H4 (cell line): ENCODE measurements around the gene COPZ1. TPM values are rescaled to one million over a fixed set of nuclear protein-coding genes. Genes with fewer than 3 reads are reported as not detected.
"Not testable (repeated sequence)": the region's sequence is repeated elsewhere in the genome, so short reads cannot be mapped to it uniquely, and the experiment has no call there.

Experiments used
- DNase-seq: peaks from one replicate; pipeline ENCODE4 v3.0.0-alpha.2; 2015; ENCODE audit warnings: low spot score
- total RNA-seq: library from RNA; depleted of rRNA; stranded (reverse); fragments of >200 nt; shearing (Covaris generic); gene quantifications from 2 replicates; pipeline ENCODE4 v1.2.3, GENCODE V29; 2014

Gene COPZ1
- total RNA-seq, 1 experiment from 2014 or later: 155 TPM

DNA sequence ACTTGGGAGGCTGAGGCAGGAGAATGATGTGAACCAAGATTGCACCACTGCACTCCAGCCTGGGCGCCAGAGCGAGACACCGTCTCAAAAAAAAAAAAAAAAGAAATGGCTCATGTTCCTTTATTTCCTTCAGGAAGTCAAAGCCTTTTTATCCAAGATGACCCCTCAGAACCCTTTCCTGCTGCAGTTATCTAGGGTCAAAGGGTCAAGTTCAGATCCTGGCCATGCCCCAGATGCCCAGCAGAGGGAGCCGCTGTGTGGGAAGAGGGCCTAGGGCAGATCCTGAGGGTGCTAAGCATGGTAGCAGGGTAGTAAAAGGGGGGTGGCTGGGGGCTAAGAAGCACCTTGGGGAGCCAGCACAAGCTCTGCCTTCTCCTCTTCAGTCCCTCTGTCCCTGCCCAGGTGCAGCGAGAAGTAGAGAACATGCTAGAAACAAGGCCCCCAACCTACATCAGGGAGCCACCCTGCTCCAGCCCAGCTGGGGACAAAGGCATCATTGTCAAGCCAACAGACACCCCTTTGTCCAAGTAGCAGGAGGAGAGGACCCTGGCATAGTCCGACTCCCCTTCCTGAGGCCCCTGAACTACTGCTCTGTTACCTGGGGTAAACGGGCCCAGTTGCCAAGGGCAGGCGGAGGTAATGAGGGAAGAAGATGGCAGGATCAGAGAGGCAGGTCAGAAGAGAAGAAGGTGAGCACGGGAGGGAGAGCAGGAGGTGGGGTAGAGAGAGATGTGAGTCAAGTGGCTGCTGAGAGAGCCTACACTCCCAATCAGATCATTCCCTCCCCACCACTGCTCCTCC, 30.6 kb upstream of the COPZ1 start:
- DNase-seq: peak; percentile 38

- no peak for DNase-seq
These were observed 29.9 kb upstream of the COPZ1 start for GRCh38 chr12:54294953-54295566.

DNA sequence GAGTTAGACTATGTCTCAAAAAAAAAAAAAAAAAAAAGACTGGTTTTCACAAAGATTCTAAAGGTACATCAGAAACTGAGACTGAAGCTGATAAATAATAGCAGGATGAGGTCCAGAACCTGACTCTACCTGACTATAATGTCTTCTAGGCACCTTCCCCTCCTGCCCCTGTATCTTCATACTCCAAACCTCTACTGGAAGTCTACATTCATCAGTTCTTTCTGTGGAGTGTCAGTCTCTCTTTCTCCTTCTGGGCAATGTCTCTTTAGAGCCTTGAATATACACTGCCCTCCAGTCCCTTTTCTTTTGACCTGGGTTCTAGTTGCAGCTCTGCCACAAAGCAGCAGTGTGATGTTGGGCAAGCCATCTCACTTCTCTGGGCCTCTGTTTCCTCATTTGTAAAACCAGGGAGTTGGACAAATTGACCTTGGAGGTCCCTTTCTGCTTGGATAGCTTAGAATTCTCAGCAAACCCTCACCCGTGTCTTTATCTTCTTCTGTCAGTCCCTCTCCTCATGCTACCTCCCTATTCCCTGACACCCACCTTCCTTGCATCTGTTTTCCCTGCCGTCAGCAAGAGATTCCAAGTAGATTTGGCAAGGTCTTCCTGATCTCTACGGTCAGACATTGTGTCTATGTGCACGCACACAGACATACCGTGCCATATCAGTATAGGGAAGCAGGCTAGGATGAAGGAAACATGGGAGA, 28.4 kb upstream of the COPZ1 start:
- no peak for DNase-seq

DNA sequence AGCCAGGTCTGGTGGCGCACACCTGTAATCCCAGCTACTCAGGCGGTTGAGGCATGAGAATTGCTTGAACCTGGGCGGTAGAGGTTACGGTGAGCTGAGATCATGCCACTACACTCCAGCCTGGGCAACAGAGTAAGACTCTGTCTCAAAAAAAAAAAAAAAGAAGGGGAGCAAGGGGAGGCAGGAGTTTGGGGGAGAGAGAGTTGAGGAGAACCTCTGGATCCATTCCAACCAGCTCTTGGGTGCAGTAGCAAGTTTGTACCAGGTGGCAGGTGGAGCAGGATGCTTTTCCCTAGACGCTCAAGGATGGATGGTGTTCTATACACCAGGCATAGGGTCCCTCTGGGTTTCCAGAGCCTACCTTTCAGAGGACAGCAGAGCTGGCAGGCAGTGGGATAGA, 26.0 kb upstream of the COPZ1 start:
- no peak for DNase-seq

GRCh38 chr12:54299515-54300224, 25.3 kb upstream of the COPZ1 start:
- no peak for DNase-seq

- no peak for DNase-seq
These were observed 24.7 kb upstream of the COPZ1 start for GRCh38 chr12:54300225-54300731.

GRCh38 chr12:54300732-54301427, 24.1 kb upstream of the COPZ1 start, which contains the start of gene NFE2:
TSS of gene NFE2 (minus strand) at chr12:54301015. CDS start at chr12:54295248, 5,767 bp downstream.
- peak; percentile 69 for DNase-seq

GRCh38 chr12:54301428-54302048, 23.4 kb upstream of the COPZ1 start:
- no peak for DNase-seq

GRCh38 chr12:54303640-54304039, 21.3 kb upstream of the COPZ1 start:
- DNase-seq: no peak

GRCh38 chr12:54304187-54304810, 20.6 kb upstream of the COPZ1 start:
- peak; percentile 84 for DNase-seq

DNA sequence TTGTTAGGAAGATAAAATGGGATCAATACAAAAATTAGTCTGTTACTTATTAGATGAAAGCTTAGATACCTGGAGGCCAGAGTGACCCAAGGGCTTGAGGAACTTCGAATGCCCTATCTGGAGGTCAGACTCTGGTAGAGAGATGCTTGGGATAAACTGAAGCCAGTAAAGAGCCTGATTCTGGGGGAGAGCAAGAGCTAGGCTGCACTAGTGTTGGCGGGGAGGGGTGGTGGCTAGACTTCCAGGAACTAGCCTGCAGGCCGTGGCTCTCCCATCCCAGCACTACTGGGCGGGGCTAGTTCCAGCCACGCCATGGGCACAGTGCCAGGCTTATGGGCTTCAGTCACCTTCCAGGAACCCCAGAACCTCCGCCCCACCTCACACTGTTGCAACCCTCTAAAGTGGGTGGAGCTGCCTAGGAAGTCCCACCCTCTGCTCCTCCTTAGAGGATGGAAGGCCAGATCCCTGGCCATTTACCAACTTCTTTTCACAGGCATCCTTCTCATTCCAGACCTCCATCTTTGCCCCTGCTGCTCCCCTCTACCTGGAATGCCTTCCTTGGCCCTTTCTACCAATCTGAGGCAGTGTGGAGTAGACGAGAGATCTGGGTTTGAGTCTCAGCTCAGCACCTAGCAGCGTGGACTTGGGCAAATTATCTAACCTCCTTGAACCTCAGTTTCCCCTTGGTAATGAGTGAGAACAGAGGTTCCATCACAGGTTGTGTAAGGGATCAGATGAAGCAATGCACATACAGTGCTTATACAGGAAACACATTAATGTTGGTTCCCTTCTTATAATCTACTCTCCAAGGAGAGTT, 17.8 kb upstream of the COPZ1 start:
- DNase-seq: peak; percentile 97

- DNase-seq: no peak
These were observed 13.9 kb upstream of the COPZ1 start for GRCh38 chr12:54311051-54311450.

- DNase-seq: not testable (repeated sequence)
These were observed 12.6 kb upstream of the COPZ1 start for GRCh38 chr12:54312309-54312708.

- DNase-seq: no peak
These were observed 3.6 kb upstream of the COPZ1 start for GRCh38 chr12:54321363-54321762.

DNA sequence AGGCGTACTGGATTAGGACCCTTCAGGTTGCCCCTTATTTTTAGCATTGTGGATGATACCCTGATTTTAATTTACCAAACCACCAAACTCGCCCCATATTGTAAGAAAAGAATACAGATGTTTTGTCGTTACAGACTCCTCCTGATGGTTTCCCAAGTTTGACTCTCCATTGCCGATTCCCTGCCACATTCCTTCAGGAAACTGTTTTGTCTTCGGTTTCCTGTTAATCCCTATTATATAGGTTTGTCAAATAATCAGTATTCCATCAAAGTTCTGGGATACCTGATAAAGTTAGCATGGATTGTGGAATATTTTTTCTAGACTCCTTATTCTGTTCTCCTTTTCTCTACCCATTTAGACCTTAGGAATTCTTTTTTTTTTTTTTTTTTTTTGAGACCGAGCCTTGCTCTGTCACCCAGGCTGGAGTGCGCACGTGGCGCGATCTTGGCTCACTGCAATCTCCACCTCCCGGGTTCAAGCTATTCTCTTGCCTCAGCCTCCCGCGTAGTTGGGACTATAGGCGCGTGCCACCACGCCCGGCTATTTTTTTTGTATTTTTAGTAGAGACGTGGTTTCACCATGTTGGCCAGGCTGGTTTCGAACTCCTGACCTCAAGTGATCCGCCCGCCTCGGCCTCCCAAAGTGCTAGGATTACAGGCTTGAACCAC, 645 bp downstream of the COPZ1 start:
- DNase-seq: not testable (repeated sequence)

DNA sequence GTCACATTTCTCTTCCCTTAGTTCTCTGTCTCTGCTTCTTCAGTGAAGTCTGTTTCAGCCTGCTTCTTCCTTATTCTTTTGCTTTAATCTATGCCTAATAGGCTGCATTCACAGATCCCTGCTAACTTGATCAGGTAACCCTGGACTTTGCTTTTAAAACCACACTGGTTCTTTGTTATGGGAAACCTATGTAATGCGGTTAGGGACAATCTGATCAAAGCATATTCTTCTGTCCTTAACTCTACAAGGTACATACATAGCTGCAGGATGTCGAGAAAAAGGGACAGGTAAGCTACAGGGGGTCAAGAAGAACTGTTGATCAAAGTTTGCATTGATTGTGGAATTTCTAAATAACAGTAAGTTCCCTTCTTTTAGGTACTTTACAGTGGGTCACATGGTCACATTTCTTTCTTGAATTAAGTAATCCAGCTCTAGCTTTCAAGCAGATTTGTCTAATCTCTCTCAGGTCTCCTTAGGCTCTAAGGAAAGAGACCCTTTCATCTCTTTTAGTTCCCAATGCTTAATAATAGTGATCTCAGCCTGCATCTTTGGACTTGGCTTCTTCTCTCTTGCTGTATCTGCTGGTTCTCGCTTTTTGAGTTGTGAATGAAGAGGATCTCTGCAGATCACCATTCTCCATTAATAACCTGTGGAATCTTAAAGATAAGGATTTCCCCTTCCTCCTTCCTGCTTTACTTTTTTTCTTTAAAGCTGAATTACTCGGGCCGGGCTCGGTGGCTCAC, 3.8 kb downstream of the COPZ1 start:
- no peak for DNase-seq

GRCh38 chr12:54329759-54330158, 4.8 kb downstream of the COPZ1 start:
- DNase-seq: no peak

- no peak for DNase-seq
These were observed 5.5 kb downstream of the COPZ1 start for GRCh38 chr12:54330442-54330841.
